Measurements from ENCODE around the gene POU6F2.
A peak's percentile ranks its signal among the peaks of the same experiment; 100 is the strongest.

POU6F2 gene

DNA sequence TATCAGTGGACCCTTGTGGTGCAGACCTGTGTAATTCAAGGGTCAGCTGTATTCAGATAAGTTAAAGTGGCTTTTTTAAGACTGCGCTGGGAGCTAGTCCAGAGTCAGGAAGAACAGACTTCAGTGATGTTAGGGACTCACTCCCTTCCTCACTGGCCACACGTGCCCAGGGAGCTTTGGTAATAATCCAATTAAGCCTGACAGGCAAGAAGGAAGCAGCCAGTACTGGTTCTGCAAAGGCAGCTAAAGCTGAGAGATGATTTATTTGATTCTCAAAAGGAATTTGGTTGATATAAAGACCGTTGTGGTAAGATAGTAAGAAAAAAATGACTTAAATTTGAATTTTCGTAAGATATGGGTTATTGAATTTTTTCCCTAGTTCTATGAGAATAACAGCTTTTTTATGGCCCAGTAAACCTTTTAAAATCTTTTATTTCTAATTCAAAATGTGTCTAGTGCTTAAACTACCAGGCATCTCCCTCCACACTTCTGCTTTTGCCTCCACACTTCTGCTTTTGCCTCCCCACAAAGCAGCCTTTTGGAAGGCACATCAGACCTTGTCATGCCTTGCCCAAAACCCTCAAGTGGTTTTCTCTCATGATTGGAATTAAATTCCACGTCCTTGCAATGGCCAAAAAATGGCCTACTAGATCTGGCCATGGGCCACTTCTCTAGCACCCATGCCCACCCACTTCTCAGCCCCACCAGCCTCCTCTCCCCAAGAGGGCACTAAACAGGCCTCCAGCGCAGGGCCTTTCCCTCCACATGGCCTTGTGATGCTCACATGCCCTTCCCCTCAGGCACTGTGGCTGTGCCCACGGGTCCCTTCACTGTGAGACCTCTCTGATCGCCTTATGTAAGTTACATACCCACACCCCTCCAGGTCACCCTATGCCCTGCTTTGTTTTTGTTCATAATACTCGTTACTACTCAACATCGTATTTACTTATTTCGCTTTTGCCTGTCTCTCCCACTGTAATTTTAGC is 92.5 kb downstream of the POU6F2 start:
- no peak for DNase-seq (ENCODE audit: low read depth)

DNA sequence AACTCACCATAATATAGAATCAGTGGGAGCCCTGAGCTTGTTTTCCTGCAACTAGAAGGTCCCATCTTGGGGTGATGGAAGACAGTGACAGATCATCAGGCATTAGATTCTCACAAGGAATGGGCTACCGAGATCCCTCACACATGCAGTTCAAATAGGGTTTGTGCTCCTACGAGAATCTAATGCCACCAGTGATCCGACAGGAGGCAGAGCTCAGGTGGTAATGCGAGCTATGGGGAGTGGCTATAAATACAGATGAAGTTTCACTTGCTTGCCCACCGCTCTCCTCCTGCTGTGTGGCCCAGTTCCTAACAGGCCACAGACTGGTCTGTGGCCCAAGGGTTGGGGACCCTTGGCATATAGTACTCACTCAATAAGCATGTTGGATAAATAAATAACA is 93.4 kb downstream of the POU6F2 start:
- DNase-seq (ENCODE audit: low read depth): no peak

DNA sequence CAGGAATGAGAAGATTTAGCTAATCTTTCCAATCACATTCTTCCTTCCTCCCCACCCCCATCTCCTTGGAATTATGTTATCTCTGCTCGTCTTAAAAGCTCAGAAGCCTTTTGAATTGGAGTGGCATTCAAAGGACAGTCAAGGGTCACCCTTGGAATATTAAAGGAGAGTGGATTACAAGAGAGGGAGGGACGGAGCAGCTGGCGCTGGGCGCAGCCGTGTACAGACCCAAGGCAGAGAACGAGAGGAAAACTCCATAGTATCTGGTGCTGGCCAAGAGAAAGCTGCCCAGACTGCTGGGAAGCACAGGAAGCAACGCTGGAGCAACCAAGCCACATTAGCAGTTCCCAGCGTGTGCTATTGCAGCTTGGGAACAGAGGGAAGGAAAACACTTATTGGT is 95.7 kb downstream of the POU6F2 start:
- no peak for DNase-seq (ENCODE audit: low read depth)

DNA sequence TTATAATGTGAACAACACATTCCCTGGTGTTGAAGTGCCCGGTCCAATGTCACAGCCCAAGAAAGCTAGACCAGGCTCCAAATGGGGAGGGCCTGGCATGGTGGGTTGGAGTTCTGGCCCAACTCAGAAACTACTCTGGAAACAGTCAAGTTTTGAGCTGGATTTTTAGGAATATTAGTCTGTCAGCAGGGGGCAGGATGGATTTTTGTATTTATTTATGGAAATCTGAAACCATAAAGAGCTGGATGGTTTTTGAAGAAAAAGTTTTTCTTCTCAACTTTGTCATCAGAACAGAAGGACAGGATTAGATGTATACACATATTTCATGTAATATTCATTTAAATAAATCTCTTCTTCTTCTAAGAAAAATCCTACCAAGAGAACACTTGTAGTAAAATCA is 97.5 kb downstream of the POU6F2 start:
- DNase-seq (ENCODE audit: low read depth): no peak

DNA sequence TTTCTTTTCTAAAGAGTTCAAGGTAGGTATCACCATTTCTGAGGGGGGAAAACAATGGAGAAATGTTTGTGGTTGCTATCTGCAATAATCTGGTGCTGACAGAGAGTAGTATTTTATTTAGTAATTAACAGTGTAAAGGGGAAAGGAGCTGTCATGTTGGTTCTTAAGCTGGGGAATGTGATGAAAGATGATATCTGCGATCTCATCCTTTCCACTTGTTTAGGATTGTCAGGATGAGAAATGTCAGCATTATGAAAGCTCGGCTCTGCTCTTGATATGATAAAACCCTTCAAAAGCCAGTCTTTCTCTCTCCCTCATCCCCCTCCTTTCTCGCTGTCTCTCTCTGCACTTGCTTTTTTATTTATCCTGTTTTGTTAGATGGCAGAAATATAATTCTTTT is 106.1 kb downstream of the POU6F2 start:
- DNase-seq (ENCODE audit: low read depth): no peak

DNA sequence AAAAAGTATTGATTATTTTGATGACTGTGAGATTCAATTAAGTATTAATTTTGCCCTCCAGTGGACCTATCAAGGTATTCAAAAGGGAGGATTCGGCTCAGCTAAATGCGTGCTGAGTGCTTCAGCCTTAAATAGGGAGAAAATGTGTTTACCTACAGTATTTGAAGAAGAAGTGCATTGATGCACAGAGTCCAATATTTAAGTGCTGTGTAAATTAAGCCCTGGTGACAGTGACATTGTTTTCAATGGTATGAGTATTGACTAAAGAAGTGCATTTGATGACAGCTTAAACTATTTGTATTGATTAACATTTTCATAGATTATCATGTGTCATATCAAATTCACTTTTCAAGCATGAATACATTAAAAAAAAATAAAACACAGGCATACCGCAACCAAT is 106.6 kb downstream of the POU6F2 start:
- no peak for DNase-seq (ENCODE audit: low read depth)

DNA sequence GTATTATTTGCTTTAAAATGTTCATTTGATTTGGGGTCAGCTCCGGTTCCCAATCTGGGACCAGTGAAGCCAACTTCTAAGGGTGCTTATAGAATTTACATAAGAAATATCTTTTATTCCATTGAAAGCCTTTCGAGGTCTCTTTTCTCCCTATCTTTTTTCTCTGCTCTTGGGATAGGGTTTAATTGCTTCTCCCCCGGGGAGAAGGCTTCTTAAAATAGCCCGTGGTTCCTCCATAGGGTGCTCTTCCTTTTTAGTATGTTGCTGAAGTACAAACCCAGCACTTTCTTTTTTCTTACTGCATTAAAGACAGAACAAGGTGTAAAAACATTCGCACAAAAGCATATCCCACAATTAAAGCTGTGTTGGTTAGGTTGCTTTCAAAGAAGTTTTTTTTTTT is 107.5 kb downstream of the POU6F2 start:
- DNase-seq (ENCODE audit: low read depth): no peak

DNA sequence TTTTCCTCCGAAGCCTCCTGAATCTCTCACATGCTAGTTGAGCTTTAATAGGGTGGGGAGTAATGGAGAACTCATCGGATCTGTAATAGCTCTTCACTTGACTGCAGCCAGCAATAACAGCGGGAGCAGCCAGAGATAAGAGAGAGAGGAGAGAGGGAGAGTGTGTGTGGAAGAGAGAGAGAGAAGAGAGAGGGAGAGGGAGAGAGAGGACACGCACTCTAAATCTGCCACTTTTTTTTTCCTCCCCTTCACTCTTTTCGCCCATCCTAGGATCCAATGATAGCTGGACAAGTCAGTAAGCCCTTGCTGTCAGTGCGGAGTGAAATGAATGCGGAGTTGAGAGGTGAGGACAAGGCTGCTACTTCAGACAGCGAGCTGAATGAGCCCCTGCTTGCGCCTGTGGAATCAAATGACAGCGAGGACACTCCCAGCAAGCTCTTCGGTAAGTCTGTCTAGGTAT is 107.9 kb downstream of the POU6F2 start:
- peak; percentile 7 for DNase-seq (ENCODE audit: low read depth)

DNA sequence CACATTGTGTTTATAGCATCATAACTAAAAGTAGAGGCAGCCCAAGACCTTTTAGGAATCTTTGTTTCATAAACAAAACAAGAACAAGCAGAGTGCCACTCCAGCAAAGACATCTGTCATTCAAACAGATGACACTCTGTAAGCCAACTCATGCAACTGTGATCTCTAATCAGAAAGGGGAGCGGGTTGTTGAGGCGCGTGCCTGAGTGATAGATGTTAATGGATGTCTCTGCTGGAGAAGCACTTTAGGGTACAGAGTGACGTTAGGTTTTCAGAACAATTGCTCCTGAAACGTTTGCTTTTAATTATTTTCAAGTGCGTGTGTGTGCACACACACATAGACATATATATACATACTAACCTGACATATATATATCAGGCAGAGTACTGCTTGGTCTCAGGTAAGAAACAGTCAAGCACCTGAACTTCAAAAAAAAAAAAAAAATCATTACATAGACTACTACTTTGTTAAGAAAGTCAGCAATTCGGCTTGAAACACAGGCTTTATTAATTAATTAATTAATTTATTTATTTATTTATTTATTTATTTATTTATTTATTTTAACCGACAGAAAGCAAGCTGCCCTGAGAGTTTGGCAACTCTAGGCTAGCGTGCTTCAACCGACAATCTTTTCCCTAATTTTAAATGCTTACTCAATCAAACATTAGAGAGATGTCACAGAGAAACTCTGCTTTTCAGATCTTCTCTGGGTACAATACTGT is 109.1 kb downstream of the POU6F2 start:
- DNase-seq (ENCODE audit: low read depth): no peak

DNA sequence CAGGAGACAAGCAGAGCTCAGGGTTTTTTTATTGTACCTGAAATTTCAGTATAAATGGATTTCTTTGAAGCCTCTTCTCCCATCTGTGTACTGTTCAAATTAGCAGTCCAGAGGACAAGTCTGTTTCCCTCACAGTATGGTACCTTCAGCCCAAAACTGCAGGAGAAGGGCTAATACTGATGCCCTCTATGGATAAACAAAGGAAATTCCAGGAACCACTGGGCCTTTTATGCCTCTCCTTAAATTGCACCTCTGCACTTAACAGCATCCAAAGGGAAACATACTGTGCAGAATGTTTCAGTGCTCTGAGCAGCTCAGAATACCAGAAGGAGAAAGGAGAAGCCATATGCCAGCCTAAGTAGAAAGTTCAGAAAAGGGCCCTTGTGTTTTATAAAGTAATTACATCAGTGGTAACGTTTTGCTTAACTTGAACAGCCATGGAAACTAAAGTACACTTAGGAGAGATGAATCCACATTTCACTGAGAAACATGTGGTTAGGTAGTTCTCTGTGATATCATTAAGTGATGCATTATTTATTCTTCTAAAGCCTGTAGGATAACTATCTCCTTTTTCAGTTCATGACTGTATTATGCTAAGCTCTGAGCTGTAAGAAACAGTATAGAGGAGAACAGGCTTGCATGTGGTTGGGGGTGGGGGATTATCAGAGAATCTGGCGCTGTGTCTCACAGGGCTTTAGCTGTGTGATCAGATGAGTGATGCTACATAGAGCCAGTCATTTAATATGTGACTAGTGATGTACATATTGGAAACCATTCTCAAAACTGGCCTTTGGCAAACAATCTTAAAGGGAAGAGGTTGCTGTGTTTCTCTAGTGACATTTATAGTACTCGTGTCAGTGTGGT is 111.3 kb downstream of the POU6F2 start:
- DNase-seq (ENCODE audit: low read depth): no peak

DNA sequence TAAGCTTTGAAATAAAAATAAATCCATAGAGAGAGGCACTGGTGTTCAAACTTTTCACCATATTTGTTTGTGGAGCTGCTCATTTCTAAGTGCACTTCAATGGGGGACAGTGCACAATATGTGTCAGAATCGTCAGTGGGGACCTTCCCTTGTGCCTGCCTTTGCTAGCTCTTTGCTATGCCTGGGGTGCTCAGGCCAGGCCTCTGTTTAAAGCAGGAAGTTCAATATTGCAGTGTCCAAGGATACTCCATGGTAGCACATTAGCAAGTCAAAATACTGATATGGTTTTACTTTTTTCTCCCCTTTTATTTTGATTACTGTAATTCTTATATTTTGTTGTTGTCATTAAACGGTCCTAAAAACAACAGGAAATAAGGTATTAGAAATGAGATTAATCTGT is 113.4 kb downstream of the POU6F2 start:
- DNase-seq (ENCODE audit: low read depth): no peak

DNA sequence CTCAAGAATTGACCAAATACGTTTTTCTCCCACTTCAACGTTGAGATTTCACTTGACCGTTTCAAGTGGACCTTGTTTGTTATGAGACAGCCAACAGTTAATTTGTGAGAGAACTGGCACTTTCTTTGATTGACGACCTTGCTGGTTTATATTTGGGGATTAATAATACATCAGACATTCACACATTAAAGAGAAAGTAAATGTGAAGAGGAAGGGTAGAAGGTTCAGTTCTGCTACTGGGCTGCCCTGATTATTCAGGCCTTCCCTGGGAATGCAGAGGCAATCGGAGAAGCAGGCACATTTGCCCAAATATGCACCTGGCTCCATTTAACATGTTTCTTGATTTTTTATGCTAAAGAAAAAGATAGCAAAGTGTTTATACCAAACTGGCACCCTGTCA is 114.1 kb downstream of the POU6F2 start:
- no peak for DNase-seq (ENCODE audit: low read depth)

DNA sequence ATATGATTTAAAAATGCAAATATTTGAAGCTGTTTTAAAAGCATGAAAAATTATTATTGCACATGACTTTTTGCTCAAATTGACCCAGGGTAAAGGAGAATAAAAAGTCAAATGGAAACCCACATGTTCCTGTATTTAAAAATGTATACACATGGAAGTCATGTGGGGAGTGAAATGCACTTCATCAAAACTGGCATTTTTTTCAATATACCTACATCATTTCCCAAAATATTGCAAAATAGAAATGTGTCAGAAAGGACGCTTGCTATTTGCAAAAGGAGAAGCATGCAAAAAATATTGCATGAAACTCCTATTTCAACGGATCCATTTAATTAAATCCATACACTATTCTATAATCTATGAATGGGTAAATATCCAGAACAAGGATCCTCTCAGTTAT is 117.0 kb downstream of the POU6F2 start:
- DNase-seq (ENCODE audit: low read depth): no peak

DNA sequence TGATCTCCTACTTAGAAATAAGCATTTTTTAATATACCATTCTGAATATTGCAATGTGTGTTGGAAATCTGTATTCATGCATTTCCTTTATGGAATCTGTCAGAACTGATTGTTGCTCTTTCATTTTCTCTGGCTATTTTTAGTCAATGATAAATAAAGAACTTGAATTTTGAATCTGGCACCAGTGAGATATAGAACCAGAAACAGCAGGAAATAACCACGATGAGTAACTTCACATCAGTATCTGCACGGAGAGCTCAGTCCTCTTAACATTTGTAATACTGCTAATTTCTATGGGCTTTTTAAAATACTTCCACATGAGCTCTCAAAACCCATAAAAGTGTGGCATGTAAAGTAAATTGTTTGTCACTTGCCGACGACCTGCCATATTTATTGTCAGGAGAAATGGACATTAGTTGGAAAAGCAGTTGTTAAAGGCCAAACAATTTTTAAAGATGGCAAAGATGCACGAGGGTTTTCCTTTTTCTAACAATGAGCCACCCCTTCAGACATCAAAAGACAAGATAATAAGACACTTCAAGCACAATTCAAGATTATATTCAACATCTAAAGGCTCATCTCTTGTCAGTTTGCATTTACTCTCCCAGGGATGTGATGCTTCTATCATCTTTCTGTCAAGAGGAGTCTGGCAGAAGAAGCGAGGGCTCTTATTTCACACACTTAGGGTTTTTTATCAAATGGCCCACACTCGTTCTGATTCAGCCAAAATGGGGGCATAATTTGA is 118.3 kb downstream of the POU6F2 start:
- no peak for DNase-seq (ENCODE audit: low read depth)

DNA sequence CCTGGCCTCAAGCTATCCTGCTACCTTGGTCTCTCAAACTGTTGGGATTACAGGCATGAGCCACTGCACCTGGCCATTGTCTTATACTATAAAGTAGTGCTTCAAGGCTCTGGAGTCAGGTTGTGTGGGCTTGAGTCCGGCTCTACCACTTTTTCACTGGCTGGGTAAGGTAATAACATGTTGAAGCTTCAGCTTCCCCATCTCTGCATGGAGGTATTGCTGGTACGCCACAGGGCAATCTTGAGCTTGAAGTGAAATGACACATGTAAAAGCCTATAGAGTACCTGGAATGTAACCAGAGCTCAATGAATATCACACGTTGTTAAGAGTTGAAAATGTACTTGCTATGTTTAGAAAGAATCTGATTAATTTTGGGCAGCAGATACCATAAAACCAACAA is 120.8 kb downstream of the POU6F2 start:
- no peak for DNase-seq (ENCODE audit: low read depth)

DNA sequence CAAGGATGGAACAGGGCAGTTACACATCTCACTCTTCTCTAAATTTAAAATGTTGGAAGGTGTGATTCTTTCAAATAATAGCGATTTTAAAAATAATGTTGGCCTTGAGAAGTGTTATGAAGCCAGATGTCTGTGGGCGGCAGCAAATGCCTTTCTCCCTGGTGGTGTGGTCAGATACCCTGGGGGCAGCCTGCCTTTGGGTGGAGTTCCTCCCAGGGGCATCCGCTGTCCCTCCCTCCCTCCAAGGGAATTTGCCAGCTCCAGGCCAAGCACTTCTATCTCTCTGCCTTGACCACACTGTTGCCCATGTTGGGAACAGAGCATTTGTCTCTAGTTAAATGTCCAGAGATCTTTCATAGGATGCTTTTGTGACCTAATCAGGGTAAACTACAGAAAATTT is 121.4 kb downstream of the POU6F2 start:
- DNase-seq (ENCODE audit: low read depth): no peak

DNA sequence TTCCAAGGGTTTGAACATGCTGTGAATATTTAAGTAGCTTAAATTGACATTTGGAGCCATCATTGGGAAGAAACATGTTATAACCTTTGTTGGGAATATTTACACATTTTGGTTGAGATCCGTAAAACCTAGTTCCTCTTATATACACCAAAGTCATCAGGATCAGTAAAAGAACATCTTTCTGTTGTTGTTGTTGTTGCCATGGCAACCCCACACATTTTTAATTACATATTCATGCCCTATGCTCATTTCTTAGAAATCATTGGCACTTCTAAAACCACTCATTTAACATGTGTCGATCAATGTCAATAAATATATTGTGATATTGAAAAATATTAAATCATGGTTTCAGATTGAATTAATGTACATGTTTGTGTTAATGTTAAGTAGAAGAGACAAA is 122.6 kb downstream of the POU6F2 start:
- DNase-seq (ENCODE audit: low read depth): no peak

DNA sequence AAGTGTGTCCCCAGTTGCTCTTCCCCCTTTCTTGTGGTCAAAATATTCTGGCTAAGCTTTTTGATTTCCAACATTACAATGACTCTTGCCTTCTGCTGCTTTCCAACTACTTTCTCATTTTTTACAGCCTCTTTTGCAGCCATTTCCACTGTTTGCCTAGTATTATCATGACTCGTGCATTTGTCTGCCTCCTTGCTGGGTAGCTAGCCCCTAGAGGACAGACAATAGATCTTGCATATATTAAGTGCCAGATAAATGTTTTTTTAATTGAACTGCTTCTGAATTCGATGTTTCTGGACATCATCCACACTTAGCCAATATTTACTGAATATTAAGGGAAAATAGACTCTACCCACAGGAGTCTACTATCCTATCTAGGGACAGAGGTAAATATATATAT is 124.5 kb downstream of the POU6F2 start:
- DNase-seq (ENCODE audit: low read depth): no peak

DNA sequence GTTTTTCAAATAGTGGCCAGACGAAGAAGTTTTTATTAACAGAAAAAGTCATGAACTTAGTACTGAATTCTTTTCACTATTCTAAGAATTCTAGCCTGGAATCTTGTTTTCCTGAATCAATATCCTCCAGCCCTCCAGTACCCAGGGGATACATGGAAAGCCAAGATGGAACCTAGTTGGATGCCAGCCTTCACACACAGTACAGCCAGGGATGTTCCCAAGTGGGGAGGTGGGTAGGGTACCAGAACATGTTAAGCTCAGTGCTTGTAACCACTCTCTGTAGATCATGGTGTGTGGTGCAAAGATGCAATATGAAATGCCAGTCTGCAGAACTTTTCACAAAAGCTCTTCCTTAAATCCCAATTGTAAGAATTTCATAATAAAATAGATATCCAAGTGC is 128.0 kb downstream of the POU6F2 start:
- no peak for DNase-seq (ENCODE audit: low read depth)

DNA sequence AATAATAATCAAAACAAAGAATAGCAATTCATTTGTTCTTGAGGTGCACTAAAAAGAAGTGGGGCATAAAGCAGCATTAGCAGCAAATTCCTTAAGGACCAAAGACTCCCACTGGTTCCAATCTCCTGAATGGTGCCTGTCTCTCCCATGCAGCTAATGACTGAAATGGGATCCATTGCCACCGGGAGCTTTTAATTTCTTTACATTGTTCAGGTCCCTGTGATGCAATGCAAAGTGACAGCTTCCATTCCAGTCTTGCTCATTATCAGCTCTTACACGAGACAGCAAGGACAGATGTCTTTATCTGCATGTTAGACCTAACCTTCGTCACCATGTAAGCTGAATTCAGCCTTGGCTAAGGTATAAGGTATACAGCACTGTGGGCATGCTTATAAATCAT is 148.1 kb downstream of the POU6F2 start:
- DNase-seq (ENCODE audit: low read depth): no peak

DNA sequence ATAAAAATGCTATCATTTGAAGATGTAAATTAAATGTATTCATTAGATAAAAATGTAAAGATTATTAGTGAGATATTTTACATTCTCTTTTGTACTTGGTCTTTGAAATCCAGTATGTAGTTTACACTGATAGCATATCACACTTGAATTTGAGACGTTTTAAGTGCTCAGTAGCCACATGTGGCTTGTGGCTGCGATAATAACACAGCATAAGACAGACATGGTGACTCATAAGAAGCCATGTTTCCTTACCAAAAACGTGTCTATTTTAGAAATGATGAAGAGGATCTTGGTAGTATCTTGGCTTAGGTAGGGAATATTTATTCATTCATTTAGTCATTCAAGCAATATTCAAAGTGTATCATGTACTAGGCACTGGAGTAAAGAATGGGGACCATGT is 149.3 kb downstream of the POU6F2 start:
- no peak for DNase-seq (ENCODE audit: low read depth)

All from iris pigment epithelial cell (primary cell).